ENCODE measurements around the gene JUN.

JUN gene

GRCh38 chr1:58782178-58783089, 1.4 kb downstream of the JUN start:
- DNase-seq: peak; percentile 28

DNA sequence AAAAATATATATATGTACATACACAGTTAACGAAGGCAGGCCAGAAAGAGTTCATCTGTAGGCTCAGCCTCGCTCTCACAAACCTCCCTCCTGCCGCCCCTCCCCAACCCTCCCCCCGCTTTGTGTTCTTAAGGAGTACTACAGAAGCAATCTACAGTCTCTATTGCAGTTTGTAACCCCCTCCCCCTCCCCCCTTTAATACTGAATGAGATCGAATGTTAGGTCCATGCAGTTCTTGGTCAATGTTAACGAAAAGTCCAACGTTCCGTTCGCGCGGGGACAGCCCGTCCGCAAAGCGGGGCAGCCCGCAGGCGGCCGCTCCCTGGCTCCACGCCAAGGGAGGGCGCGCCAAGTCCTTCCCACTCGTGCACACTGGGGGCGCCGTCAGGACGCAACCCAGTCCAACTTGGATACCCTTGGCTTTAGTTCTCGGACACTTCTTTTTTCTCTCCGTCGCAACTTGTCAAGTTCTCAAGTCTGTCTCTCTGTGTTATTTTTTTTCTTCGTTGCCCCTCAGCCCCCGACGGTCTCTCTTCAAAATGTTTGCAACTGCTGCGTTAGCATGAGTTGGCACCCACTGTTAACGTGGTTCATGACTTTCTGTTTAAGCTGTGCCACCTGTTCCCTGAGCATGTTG, 2.2 kb downstream of the JUN start:
- peak; percentile 39 for DNase-seq

- DNase-seq: no peak
These were observed 2.9 kb downstream of the JUN start for GRCh38 chr1:58780836-58781452.

DNA sequence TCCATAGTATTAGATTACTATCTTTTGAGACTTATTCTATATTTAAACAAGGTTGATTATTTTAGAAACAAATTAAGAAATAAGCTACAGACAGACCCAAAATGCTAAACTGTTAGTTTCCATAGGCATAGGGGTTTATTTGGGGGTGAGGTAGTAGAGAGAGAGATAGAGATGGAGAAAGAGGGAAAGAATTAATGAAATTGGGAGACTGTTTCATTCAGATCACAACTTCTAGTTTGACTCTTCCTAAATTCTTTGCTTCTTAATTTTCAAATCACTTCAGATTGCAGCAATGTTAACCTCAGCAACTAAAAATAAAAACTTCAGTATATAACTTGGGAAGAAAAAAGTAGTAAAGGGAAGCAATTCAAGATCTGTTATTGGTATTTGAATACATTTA, 3.4 kb downstream of the JUN start:
- no peak for DNase-seq

- no peak for DNase-seq
These were observed 4.0 kb downstream of the JUN start for GRCh38 chr1:58779801-58780382.

- DNase-seq: no peak
These were observed 4.6 kb downstream of the JUN start for GRCh38 chr1:58779059-58779754.

DNA sequence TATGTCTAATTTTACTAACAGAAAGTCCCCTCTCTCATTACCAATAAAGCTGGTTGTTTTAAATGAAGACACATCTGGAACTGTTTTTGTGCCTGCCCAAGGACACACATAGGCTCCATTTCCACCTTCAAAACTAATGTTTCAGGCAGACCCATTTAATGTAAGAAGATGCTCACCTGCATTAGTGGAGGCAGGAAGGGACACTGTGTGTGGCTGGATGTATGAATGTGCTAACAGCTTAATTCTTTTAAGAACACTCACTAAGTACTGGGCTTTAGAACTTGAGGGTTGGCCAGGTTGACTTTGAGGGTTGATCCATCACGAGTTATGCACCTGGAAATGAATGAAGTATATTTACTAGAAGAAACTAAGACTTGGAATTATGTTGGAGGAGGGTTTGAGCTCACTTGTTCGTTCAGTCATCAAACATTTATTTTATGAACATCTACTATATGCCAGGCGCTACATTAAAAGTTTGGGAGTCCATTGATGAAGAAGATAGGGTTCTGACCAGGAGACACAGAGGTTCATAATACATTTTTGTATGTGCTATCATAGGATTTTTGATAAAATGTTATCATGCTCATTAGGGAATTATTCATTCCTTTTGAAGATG, 5.4 kb downstream of the JUN start:
- DNase-seq: no peak

DNA sequence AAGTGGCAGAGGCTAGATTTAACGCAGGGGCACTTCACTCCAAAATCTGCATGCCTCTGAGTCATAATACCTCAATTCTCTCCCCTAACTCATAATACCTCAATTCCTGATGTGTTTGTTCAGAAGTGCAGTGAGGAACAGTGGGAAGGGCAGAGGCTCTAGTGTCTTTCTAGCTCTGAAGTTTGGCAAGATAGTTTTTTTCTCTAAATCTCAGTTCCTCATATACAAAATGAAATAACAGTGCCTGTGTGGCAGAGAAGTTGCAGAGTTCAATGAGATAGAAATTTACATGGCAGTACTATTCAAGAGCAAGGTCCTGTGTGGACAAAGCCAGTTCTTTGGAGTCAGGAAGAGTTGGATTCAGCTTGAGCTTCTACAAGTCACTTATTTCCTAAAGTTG, 9.8 kb downstream of the JUN start:
- no peak for DNase-seq

DNA sequence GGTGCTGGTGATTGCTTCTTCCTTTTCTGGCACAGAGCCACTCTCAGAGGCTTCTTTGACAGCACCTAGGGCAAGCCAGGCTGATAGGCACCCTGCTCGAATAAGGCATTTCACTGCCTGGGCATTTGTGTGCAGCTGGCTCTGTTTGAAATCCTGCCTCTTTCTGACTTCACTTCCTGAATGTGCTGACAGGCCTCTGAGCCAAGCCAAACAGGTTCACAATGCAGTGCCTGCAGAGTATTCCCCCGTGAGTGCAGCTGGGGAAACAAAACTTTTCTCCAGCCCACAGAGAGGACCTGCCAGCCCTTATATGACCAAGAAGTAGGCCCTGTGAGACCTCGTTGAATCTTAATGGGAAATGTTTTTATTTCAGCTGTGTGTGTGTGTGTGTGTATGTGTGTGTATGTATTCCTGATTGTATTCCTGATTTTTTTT, 10.4 kb downstream of the JUN start:
- DNase-seq: no peak

DNA sequence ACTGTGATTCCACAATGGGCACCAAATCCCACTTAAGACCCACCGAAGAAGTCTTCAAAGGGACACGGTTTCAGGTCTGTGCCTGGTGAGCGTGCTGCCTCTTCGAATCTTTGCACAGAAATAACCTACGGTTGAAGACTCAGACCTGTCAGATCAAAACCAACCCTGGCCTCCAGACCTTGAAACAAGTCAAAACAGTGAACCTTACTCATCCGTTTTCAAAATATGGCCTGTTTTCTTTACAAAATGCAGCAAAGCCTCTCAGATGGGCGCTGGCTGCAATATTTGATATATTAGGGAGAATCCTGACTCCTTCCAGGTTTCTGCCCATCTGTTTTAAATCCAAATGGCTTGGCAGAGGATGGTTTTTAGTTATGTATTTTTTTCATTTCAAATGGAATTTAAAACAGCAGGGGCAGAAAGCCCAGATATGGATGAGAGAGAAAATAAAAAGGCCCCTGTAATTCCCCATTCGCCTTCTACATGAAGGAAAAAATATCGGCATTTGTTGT, 14.0 kb downstream of the JUN start:
- no peak for DNase-seq

GRCh38 chr1:58768971-58769808, 14.7 kb downstream of the JUN start:
- no peak for DNase-seq

DNA sequence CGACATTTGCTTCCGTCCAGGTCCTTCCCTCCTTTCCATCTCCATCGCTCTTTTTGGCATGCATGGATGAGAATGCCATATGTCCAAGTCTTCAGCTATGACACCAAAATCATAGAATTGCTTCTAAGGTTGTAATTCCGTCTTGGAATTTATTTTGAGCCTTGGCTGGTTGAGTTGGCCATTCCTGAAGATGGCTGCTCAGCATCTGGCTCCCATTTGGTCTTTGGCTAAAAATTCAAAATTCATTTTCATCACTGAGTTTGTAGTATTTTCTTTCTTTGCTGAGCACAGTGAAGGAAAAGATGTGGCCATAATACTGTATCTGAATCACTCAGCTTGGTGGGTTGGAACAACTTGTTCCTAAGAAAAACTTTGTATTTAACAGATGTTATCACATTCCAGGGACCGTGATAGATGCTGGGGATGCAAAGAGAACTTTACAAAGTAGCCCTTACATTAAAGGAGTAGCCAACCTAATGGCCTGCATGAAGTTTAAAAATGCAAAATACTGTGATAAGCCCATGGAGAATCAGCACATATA, 15.6 kb downstream of the JUN start:
- no peak for DNase-seq

DNA sequence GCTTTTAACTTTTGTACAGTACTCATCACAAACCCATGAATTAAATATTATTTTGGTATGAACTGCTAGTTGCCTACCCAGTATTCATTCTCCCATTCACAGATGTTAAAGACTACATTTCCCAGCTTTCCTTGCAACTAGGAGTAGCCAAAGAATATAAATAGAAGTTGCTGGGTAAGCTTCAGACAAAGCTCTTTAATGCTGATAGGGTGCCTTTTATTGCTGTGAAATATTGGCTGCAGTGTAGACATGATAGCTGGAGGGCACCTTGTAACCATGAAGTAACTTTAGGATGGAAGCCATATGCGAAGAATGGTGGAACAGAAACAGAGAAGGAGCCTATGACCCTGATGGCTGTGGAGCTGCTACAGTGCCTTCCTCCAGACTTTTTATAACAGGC, 16.7 kb downstream of the JUN start:
- DNase-seq: no peak

GRCh38 chr1:58765441-58765840, 18.4 kb downstream of the JUN start:
- DNase-seq: no peak

DNA sequence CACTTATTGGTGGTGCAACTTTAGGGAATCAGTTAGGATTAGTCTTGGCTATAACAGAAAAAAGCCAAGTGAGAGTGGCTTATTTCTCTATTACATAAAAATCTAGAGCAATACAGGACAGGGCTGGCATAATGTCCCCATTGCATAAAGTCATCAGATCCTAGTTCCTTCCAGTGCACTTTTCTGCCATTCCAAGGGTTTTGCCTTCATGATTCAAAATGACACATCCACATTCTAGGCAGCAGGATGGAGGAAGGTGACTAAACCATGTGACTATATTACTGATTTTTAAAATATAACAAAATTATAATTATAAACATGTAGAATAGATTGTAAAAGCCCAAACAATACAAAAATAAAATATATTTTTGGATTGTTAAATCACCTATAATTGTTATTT, 18.8 kb downstream of the JUN start:
- no peak for DNase-seq

DNA sequence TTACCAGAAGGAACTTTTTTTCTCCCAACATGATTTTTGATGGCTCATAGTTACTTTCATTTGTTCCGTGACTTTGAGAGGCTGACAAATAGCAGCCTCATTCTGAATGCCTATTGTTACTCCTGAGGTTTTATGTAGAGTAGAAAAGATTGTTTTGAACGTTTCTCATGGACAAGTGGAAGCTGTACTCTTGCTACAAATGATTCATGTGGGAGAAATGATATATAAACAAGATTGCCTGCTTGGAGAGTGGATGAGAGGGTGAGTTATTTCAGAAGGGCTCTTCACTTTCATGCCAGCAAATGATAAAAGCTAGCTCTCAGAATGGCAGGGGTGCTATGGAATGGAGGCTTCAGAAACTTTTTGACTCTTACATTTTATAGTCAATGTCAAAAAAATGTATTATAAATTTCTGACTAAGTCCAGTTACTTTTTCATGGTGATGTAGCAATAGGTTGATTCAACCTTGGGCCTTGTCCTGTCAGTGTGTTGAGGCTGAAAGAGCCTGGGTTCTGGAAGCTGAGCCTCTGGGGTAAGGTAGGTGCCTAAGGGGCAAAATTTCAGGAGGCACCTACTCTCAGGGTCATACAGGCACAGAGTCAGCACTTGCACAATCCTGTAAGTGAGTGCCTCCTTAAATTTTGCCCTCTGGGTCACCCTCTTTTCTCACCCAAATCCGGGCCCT, 19.4 kb downstream of the JUN start:
- no peak for DNase-seq

- DNase-seq: no peak
These were observed 20.6 kb downstream of the JUN start for GRCh38 chr1:58763214-58763613.

DNA sequence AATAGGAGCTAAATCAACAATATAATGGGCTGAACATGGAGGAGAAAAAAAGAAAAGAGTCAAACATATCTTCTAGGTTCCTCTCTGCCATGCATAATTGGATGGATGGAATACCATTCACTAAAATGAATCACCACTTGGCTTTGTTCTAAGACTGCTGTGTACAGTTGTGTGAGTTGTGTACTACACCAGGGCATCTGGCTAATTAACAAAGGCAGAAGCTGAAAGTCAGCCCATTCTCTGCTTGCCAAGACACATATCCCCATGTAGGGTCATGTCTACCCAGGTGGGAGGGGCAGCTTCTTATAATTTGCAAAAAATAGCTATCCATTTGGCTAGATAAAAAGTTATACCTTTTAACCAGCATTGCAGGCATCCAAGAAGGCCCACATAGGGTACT, 21.0 kb downstream of the JUN start:
- DNase-seq: no peak

DNA sequence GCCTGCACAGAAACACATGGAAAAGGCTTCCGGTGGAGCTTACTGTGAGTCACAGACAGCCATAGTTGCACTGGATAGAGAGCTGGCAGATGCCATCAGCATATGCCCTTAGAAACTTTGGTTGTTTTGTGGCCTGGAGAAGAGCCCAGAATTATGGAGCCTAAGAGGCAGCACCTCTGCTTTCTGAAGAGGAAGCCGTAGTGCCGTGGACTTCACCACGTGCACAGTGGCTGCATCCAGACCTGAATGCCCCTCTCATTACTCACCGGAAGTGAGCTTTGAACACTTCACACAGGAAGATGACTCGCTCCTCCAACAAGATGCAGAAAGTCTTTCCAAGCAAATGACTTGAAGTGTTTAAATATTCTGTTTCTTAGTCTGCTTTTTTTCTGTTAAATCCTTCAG, 28.4 kb downstream of the JUN start:
- DNase-seq: no peak
